Measurements from ENCODE around the gene PNPLA7. TPM values are rescaled to one million over a fixed set of nuclear protein-coding genes. Genes with fewer than 3 reads are reported as not detected.
"Not testable (repeated sequence)": the region's sequence is repeated elsewhere in the genome, so short reads cannot be mapped to it uniquely, and the experiment has no call there.

Gene PNPLA7
- total RNA-seq, 2 donors from 2014 or later: 6.8 to 8.2 TPM

DNA sequence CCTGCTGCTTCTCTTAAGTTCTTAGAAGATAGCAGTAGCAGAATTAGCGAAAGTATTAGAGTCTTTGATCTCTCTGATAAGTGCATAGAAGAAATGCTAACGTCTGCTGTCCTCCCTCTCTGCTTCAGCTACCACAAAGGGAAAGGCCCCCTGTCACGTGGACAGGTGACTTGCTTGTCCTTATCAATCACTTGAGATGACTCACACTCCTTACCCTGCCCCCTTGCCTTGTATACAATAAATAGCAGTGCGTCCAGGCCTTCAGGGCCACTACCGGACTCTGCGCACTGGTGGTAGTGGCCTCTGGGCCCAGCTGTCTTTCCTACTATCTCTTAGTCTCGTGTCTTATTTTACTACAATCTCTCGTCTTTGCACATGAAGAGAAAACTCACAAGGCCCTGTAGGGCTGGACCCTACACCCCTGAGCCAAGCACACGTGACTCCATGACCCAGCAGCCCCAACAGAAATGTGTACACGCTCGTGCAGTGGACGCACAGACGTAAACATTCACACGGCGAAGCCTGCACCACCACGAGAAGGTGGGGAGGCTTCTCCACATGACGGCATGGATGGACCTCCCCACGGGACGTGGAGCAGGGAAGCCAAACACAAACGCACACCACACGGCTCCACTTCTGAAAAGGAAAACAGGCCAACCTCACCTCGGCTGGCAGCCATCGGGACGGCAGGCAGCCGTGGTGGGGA, 38.3 kb downstream of the PNPLA7 start:
- Mint-ChIP-seq H3K4me3 (no peak overlapping the region), H3K27ac (no peak overlapping the region), H3K36me3 (ENCODE audit: insufficient read depth in 2 of 2) (no peaks in the 10 kb centered on the region), H3K9me3 (no peaks in the 10 kb centered on the region), H3K27me3 (ENCODE audit: low read depth) (no peaks in the 10 kb centered on the region), H3K4me1 (ENCODE audit: low read depth) (no peaks in the 10 kb centered on the region)
- DNase-seq (no peak), ATAC-seq (replicated peaks in 1 of 2) (no peak)

- not testable (repeated sequence) for DNase-seq; H3K4me3 Mint-ChIP-seq; H3K27ac Mint-ChIP-seq; ATAC-seq (replicated peaks in 1 of 2); H3K4me1 Mint-ChIP-seq (ENCODE audit: low read depth); H3K9me3 Mint-ChIP-seq; H3K27me3 Mint-ChIP-seq (ENCODE audit: low read depth); H3K36me3 Mint-ChIP-seq (ENCODE audit: insufficient read depth in 2 of 2)
These were observed 39.1 kb downstream of the PNPLA7 start for GRCh38 chr9:137511126-137511525.

- no peaks in the 10 kb centered on the region for H3K36me3 Mint-ChIP-seq (ENCODE audit: insufficient read depth in 2 of 2)
- no peaks in the 10 kb centered on the region for H3K27me3 Mint-ChIP-seq (ENCODE audit: low read depth)
- H3K27ac Mint-ChIP-seq: no peak overlapping the region
- no peaks in the 10 kb centered on the region for H3K9me3 Mint-ChIP-seq
- ATAC-seq (replicated peaks in 1 of 2) (no peak), DNase-seq (no peak)
- no peaks in the 10 kb centered on the region for H3K4me1 Mint-ChIP-seq (ENCODE audit: low read depth)
- no peak overlapping the region for H3K4me3 Mint-ChIP-seq
These were observed 41.0 kb downstream of the PNPLA7 start for GRCh38 chr9:137509198-137509597.

DNA sequence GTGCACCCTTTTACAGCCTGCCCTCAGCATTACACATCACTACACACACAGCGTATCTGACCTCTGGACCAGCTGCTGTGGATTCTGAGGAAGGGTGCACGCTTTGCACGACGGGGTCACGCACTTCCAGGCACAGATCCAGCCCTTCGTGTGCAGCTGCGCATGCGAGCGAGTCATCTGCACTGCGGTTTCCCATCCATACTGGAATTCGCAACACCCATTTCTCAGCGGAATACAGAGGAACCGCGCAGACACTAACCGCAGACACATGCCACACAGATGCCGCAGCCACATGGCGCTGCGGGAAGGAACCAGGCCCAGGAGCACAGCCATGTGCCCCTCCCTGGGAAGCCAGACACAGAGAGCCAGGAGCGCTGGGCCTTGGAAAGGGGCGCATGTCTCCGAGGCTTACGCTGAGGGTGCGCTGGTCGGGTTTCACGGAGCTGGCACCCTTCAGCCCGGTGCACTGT, 43.5 kb downstream of the PNPLA7 start:
- Mint-ChIP-seq H3K36me3 (ENCODE audit: insufficient read depth in 2 of 2) (peaks cover 1 to 6% of the 10 kb centered on the region in 2 donors), H3K4me3 (no peak overlapping the region), H3K27me3 (ENCODE audit: low read depth) (no peaks in the 10 kb centered on the region), H3K4me1 (ENCODE audit: low read depth) (peaks cover 8% of the 10 kb centered on the region), H3K9me3 (no peaks in the 10 kb centered on the region), H3K27ac (no peak overlapping the region)
- DNase-seq (no peak), ATAC-seq (replicated peaks in 1 of 2) (no peak)

- Mint-ChIP-seq H3K27ac (no peak overlapping the region), H3K36me3 (ENCODE audit: insufficient read depth in 2 of 2) (peaks cover 1 to 8% of the 10 kb centered on the region in 2 donors), H3K4me3 (no peak overlapping the region), H3K4me1 (ENCODE audit: low read depth) (peaks cover 8% of the 10 kb centered on the region), H3K27me3 (ENCODE audit: low read depth) (no peaks in the 10 kb centered on the region), H3K9me3 (no peaks in the 10 kb centered on the region)
- DNase-seq (no peak), ATAC-seq (replicated peaks in 1 of 2) (no peak)
These were observed 43.9 kb downstream of the PNPLA7 start for GRCh38 chr9:137506274-137506673.

DNA sequence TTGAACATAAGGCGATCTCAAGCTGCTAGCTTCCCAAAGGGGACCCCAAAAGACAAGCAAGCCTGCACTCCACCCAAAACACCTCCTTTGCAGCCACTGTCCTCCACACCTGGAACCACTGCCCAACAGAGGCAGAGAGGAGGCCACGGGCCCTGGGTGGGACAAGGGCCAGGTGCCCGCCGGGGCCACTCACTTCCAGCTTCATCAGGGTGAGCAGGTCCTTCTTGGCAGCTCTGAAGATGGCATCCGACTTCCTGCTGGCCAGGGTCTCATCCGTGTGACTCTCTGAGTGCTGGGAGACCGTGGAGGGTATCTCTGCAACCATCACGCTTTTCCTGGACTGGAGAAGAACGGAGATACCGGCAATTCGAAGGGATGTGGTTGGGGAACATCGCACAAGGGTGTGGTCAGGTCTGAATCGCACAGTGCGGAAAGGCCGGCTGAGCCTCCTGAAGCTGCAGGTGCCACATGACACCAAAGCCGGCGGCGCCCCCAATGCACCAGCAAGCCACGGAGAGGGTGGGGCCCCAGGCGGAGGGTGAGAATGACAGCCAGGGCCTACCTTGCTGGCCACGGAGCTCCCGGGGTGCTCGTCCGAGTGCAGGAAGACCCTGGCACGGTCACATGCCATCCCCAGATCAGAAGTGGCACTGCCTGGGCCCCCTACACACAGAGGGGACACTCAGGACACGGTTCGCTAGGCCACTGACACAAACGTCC, 44.6 kb downstream of the PNPLA7 start:
- no peak for ATAC-seq (replicated peaks in 1 of 2)
- Mint-ChIP-seq H3K36me3 (ENCODE audit: insufficient read depth in 2 of 2) (peaks cover 1 to 8% of the 10 kb centered on the region in 2 donors), H3K9me3 (no peaks in the 10 kb centered on the region), H3K27me3 (ENCODE audit: low read depth) (no peaks in the 10 kb centered on the region), H3K27ac (no peak overlapping the region), H3K4me3 (no peak overlapping the region), H3K4me1 (ENCODE audit: low read depth) (peaks cover 8% of the 10 kb centered on the region)
- DNase-seq: no peak

- Mint-ChIP-seq H3K9me3 (no peaks in the 10 kb centered on the region), H3K4me1 (ENCODE audit: low read depth) (peaks cover 8% of the 10 kb centered on the region), H3K4me3 (no peak overlapping the region), H3K27ac (no peak overlapping the region), H3K27me3 (ENCODE audit: low read depth) (no peaks in the 10 kb centered on the region), H3K36me3 (ENCODE audit: insufficient read depth in 2 of 2) (peaks cover 1 to 8% of the 10 kb centered on the region in 2 donors)
- DNase-seq: no peak
- no peak for ATAC-seq (replicated peaks in 1 of 2)
These were observed 45.8 kb downstream of the PNPLA7 start for GRCh38 chr9:137504432-137504777.

GRCh38 chr9:137502008-137502911, 47.9 kb downstream of the PNPLA7 start:
- H3K9me3 Mint-ChIP-seq: no peaks in the 10 kb centered on the region
- no peak for ATAC-seq (replicated peaks in 1 of 2)
- H3K4me1 Mint-ChIP-seq (ENCODE audit: low read depth): peaks cover 8% of the 10 kb centered on the region
- peak overlapping the region; percentile 39 for H3K27ac Mint-ChIP-seq
- no peak for DNase-seq
- no peak overlapping the region for H3K4me3 Mint-ChIP-seq
- peaks cover 1 to 8% of the 10 kb centered on the region in 2 donors for H3K36me3 Mint-ChIP-seq (ENCODE audit: insufficient read depth in 2 of 2)
- no peaks in the 10 kb centered on the region for H3K27me3 Mint-ChIP-seq (ENCODE audit: low read depth)

DNA sequence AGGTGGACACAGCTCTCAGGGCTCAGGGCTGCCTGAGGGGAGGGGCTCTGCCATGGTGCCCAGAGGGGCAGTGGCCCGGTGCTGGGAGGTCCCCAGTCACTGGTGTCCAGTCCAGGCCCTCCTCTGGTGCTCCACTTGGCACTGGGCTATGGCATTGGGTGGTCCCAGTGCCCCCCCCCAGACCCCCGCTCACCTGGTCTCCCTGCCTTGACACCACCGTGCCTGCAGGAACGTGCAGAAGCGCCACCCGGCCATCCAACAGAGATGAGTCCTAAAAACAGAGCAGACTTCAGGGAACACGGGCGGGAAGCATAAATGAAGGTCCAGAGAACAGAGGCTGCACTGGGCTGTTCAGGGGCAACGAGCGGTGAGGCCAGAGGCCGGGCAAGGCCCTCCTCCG, 48.7 kb downstream of the PNPLA7 start:
- Mint-ChIP-seq H3K4me1 (ENCODE audit: low read depth) (peaks cover 8% of the 10 kb centered on the region), H3K27ac (no peak overlapping the region), H3K27me3 (ENCODE audit: low read depth) (no peaks in the 10 kb centered on the region), H3K36me3 (ENCODE audit: insufficient read depth in 2 of 2) (peaks cover 1 to 8% of the 10 kb centered on the region in 2 donors), H3K9me3 (no peaks in the 10 kb centered on the region), H3K4me3 (no peak overlapping the region)
- ATAC-seq (replicated peaks in 1 of 2) (no peak), DNase-seq (no peak)

DNA sequence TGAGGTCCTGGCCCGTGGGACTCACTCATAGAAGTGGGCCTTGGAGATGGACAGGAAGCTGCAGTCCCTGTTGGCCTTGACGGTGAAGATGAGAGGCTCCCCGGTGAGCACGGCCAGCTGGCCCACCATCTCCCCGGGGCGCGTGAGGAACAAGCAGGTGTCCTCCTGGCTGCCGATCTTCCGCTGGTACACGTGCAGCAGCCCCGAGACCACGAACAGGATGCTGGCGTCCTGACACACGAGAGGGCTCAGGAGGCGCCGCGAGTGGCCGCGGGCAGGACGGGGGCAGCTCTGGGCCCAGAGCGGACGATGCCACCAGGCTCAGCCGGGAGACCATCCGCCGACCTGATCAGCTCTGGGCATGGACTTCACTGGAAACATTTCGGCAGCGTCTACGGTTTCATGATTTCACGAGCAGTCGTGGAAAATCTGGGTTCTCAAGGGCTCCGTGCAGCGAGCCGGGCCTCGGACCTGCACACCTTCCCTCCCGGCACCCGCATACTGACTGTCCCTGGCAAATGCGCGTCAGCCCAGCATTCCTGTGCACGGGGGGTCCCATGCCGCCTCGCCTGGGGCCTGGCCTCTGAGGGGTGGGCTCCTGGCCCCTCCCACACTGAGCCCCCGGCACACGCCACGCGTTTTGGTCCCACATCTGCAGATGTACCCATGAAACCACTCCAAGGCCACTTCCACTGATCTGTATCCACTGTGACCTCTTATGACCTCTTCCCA, 49.4 kb downstream of the PNPLA7 start:
- Mint-ChIP-seq H3K9me3 (no peaks in the 10 kb centered on the region), H3K36me3 (ENCODE audit: insufficient read depth in 2 of 2) (peaks cover 1 to 8% of the 10 kb centered on the region in 2 donors)

GRCh38 chr9:137499858-137500661, 50.1 kb downstream of the PNPLA7 start:
- Mint-ChIP-seq H3K27me3 (ENCODE audit: low read depth) (no peaks in the 10 kb centered on the region), H3K36me3 (ENCODE audit: insufficient read depth in 2 of 2) (peaks cover 1 to 8% of the 10 kb centered on the region in 2 donors), H3K9me3 (no peaks in the 10 kb centered on the region), H3K27ac (no peak overlapping the region), H3K4me1 (ENCODE audit: low read depth) (peaks cover 8% of the 10 kb centered on the region), H3K4me3 (no peak overlapping the region)
- DNase-seq: no peak
- ATAC-seq (replicated peaks in 1 of 2): no peak

More for the DNA sequence above, 49.4 kb downstream of the PNPLA7 start:
- Mint-ChIP-seq H3K4me1 (ENCODE audit: low read depth) (peaks cover 8% of the 10 kb centered on the region), H3K4me3 (no peak overlapping the region), H3K27me3 (ENCODE audit: low read depth) (no peaks in the 10 kb centered on the region), H3K27ac (no peak overlapping the region)
- no peak for DNase-seq
- ATAC-seq (replicated peaks in 1 of 2): no peak

GRCh38 chr9:137499416-137499815, 50.8 kb downstream of the PNPLA7 start:
- ATAC-seq (replicated peaks in 1 of 2) (no peak), DNase-seq (no peak)
- Mint-ChIP-seq H3K4me1 (ENCODE audit: low read depth) (peaks cover 8% of the 10 kb centered on the region), H3K36me3 (ENCODE audit: insufficient read depth in 2 of 2) (peaks cover 1 to 8% of the 10 kb centered on the region in 2 donors), H3K4me3 (no peak overlapping the region), H3K27ac (no peak overlapping the region), H3K9me3 (no peaks in the 10 kb centered on the region), H3K27me3 (ENCODE audit: low read depth) (no peaks in the 10 kb centered on the region)
